CD4-positive, alpha-beta T cell treated with Interleukin-15 for 4 hours (primary cell): ENCODE measurements around the gene NPFFR1.

Experiments
- DNase-seq: peaks from one replicate; pipeline ENCODE4 v3.0.0-alpha.2; 2020; ENCODE audit warnings: low spot score

NPFFR1 gene

DNA sequence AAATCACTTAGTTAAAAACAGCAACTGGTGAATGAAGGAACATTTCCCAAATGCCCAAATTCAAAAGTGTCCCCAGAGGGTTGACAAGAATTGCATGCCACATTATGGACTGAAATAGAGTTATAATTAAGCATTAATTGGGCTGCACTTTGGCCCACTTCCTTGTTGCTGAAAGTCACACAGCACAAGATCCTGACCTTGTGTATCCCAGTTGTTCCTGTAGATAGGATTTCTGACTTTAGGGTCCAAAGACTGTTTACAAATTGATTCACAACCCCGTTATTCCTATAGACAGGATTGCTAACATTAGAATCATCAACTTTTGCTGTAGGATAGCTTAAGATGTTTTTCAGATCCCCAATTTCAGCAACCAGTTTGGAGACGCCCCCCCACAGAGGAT lies 31.5 kb upstream of the NPFFR1 start:
- DNase-seq, result no peak

DNA sequence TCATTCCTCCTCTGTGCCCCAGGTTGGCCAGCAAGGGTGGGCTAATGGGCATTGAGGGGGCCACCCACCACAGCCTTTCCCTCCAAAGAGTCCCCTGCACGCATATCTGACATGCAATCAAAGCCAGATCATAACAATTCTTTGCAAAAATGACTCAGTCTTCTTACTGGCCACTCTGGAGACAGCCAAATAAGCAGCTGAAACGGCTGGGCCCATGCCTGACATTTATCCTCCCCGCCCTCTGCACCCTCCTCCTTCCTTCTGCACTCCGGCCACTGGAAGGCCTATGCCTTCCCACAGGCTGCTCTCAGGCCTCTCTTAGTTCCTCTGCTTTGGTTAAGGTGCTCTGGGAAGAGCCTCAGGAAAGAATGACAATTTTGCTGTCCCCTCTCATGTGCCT lies 29.2 kb upstream of the NPFFR1 start:
- no peak for DNase-seq

DNA sequence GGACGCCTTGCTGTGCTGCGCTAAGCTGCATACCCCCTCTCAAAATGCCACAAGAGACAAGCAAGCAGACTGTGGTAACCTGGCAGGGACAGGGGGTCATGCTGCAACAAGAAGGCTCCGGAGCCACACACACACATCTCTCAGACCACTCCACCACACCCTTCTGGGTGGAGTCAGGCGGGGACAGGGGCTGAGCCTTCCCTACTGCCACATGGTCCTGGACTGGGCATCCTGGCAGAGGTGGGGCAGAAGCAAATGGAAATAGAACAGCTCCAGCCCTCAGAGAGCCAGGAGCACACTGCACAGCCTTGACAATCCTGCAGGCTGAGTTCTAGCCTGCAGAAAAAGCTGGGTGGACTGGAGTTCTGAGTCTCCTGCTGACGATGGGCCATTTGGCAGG lies 28.4 kb upstream of the NPFFR1 start:
- DNase-seq, result no peak

DNA sequence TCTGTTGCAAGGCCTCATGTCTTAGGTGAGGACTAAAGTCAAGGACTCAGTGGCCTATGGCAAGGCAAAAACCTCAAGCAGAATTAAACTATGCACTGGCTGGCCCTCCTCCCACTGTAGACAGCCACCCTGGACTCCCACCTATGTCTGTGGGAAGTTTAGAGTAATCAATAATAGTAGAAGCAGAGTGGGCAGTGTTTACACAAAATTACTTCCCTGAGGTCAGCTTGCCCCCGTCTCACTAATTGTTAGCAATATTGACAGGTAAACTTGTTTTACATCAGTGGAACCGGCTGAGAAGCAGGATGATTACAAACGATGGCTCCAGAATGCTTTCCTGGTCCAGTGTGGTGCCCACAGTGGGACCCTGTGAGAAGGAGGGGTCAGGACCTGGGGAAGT lies 27.9 kb upstream of the NPFFR1 start:
- DNase-seq, result no peak

DNA sequence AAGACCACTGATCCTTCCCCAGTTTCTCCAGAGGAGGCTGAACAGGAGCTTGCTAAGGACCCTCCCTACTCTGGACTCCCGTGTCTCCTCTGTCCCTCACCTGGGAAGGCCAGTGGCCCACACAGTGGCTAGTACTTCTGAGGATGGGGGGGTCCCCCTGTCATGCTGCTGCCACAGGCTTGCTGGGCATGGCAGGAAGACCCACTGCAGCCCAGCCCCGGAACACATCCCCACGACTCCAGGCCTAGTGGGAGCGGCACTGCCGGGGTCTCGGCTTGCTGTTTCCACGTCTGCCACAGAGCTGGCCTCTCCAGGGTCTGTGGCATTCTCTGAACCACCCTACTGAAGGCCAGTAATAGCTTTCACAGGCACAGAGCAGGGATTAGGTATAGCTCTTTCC lies 25.9 kb upstream of the NPFFR1 start:
- DNase-seq, result no peak

DNA sequence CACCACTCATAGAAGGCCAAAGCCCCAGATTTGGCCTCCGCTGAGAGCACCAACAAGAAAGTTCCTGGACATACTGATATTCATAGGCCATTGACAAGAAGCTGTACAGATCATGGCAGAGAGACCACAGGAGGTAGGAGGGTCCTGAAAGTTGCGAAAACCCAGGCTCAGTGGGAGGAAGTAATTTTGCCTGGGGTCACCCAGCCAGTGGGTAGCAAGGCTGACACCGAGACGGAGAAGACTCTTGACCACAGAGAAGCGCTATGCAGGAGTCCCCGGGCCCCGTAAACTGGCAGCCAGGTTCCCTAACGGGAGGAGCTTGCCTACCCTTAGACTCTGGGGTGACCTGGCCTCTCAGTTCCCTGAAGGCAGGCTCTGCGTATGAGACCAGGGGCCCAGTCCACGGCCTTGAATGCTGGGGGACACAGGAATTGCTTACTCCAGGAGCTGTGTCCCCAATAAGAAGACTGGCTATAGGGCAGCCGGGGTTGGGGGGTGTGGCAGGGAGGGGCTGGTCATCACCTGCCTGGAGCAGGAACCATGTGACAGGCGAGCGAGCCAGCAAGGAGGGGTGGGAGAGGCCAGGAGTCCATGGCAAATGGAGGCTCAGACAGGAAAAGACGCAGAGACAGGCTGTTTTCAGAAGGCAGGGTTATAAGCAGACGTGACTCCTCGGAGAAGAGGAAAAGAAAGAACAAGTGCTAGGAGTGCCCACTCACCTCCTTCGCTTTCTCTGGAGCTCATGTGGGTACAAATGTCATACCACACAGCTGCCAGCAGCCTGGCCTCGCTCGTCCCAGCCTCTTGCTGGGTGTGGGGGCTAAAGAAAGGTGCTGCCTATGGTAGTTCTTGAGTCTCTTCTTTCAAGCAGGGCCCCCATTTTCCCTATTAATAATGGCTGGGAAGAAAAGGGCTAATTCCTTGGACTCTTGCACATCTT lies 24.6 kb upstream of the NPFFR1 start:
- DNase-seq, result no peak

DNA sequence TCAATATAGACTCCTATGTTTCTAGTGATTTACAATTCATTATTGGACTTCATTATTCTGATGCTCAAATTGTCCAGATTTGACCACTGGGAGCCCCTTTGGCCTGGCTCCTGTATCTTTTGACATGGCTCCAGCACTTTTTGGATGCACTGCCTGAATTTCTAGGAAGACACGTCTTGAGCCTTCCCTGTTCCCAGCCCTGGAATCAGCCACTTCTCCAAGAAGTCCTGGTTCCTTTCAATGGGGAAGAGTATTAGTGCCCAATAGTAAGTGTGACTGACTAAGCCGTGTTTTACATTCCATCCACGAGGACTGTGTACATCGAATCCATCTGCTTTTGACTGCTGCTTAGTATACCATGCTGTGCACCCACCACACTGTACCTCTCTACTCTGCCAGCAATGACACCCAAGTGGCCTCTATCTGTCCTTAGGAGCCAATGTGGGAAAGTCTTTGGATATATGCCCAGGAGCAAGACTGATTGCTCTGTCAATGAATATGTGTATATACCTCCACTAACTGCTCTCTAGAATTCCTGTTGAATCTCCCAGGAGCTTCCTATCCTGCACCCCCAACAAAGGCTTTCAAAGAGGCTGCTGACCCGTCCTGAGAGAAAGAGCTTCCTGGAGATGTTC lies 23.2 kb upstream of the NPFFR1 start:
- no peak for DNase-seq

DNA sequence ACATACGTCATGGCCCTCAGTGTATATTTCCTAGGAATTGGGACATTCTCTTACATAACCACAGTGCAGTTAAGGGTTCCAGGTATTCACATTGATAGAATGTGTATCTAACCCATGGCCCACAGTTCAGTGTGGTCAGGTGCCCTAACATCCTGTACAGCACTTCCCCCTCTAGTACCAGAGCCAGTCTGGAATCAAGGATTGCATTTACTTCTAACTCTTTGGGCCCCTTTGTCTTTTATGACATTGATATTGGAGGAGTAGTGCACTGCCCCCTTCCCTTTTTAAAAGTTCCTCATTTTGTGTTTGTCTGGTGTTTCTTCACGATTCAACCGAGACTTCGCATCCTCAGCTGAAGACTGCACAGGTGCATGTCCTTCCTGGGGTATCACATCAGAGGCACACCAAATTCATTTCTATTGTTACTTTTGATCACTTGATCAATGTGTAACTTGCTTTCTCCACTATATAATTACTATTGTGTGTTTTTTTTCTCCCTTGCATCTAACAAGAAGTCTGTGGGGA lies 22.4 kb upstream of the NPFFR1 start:
- DNase-seq, result no peak

DNA sequence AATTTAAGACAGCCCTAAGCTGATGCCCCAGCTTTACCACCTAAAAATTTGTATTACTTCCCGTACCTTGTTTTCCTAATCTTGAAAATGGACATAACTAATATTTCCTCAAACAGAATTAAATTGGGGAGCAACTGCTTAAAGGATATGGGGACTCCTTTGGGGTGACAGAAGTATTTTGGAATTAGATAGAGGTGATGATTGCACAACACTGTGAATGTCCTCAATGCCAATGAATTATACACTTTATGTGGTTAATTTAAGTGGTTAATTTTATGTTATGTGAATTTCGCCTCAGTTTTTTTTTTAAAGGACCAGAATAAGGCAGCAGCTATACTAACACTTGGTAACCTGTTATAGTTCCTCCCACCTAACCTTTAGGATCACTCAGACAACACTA lies 19.9 kb upstream of the NPFFR1 start:
- no peak for DNase-seq

DNA sequence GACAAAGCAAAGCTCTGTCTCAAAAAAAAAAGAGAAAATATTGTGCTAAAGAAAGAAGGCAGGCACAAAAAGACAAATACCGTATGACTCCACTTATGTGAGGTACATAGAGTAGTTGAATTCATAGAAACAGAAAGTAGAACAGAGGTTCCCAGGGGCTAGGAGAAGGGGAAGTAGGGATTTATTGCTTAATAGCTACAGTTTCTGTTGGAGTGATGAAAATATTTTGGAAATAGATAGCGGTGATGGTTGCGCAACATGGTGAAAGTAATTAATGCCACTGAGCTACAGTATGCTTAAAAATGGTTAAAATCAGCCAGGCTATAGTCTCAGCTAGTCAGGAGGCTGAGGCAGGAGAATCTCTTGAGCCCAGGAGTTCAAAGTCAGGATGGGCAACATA lies 18.5 kb upstream of the NPFFR1 start:
- no peak for DNase-seq

DNA sequence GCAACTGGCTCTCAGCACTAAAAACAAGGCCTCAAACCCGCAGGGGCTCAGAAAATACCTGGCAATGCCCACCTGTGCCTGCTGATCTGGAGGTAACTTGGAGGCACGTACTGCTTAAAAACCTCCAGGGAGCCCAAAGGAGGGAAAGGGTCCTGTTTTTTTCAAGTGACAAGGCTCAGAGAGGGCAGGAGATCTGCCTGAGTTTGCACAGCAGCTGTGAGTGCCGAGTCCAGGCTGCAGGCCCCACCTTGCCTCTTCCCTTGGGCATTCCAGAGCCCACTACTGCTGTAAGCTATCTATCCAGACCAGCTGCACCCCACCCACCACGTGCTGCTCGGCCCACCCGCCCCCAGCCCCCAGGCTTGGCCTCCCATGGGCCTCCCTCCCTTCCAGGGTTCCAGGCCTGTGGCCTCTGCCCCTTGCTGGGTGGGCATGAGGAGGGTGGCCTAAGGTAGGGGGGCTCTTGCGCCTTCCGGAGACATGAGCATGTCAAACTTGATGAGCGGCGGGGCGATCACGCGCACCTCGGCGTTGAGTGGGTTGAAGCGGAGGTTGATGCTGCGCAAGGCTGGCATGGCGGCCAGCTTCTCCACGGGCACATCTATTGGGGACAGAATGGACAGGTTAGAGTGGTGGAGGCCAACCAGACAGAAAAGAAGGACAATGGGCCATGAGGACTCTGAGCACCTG lies 17.2 kb upstream of the NPFFR1 start:
- DNase-seq, result no peak

DNA sequence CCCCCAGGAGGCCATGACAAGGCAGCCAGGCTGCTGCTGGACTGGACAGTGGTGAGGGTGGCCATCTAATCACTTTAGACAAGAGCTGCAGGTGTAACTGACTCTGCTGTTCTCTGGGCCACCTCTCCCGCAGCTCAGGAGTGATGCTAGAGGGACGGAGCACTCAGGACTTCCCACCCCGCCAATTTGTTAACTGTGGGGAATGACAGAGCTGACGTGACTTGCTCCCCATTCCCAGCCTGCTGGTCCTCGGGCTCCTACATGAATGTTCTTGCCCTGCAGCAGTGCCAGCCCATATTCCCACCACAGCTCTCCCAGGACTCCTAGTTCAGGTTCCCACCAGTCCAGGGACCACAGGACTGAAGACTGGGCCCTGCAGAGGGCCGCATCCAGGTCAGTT lies 16.7 kb upstream of the NPFFR1 start:
- no peak for DNase-seq

DNA sequence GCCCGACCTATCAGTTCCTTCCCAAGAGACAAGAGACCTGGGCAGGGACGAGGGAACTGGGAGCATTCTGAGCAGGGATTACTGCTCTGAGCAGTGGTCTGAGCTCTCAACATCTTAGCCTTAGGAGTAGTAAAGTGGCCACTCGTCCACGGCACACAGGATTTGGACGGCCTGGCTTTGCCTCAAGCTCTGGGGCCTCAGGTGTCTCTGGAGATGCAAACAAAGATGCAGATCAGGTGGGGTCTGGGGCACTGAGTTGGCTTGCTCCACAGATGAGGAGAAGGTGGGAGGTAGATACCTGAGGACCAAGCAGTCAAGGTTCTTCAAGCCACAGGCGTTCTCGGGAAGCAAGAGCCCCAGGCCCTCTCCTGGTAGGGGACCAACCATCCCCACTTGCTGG lies 16.1 kb upstream of the NPFFR1 start:
- DNase-seq, result no peak

DNA sequence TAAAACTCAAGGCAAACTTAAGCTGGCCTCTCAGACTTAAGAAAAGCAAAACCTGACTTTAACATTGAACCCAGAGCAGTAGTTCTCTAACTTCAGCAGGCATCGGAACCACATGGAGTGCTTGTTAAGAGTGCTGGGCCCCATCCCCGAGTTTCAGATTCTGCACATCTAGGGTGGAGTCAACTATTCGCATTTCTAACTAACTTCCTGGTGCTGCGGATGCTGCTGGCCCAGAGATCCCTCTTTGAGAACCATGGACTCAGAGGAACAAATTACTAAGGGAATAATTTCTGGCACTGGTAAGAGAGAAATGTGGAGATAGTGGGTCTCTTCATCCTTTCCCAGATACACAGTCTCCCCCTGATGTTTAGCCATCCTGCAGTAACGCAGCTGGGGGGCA lies 14.6 kb upstream of the NPFFR1 start:
- no peak for DNase-seq

DNA sequence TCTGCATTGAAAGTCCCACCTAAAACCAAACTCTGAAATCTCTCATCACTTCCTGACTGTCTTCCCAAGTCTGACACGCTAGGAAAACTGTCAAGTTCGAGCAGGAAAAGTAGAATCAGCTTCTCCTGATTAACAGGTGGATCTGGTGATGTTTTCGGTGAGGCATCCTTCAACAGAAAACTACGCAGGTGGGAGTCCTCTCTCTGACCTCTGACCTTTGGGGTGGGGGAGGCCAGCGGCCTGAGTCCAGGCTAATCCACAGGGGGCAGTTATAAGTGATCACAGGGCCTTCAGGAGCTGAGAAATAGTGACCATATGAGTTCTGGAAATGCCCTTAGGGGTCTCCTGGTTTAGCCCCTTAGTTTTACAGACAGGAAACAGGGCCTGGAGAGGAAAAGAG lies 13.4 kb upstream of the NPFFR1 start:
- DNase-seq, result no peak

DNA sequence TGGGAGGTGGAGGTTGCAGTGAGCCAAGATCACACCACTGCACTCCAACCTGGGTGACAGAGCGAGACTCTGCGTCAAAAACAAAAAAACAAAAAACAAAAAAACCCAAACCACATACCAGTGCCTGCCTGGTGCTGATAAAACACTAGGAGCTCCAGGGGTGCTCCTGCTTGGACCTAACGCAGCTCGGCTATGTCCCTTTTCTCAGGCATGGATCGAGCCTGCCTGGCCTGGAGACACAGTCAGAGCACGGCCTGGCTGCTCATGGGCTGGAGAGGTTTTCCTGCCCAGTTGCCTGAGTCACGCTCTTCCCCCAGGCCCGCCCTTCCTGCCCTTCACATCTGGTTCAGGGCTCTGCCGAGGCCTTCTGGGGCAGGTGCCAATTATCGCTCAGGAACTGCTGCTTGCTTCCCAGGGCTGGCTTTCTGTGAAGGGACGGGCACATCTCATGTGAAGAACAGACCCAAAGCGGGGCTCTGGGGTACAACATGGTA lies 12.6 kb upstream of the NPFFR1 start:
- no peak for DNase-seq

DNA sequence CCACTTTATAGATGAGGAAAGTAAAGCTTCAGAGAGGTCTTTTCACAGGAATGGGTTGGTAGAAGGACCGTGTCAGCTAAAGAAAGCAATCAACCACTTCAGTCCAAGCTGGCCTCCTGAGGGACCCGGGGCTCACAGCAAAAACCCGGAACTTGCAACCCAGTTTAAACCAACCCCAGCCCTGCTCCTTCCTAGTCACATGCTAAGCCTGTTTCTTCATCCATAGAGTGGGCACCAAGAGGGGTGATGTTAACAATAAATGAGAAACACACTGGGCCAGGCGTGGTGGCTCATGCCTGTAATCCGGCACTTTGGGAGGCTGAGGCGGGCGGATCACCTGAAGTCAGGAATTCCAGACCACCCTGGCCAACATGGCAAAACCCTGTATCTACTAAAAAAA lies 12.1 kb upstream of the NPFFR1 start:
- DNase-seq, result no peak

DNA sequence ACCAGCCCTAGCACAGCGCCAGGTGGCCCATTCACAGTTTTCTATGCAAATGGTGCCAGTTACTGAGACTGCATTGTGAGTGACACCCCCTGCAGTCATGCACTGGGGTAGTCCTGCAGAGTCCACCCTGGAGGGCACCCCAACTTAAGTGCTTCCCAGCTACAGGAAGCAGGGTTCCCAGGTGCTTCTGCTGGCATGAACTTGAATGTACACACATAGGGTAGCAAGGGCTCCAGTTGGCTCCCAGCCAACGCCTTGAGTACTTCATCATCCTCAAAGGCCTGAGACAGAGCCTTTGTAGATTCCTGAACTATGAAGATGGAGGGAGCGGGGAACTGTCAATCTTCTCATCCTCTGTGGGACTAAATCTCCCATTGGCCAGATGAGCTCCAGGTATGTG lies 11.5 kb upstream of the NPFFR1 start:
- DNase-seq, result no peak

DNA sequence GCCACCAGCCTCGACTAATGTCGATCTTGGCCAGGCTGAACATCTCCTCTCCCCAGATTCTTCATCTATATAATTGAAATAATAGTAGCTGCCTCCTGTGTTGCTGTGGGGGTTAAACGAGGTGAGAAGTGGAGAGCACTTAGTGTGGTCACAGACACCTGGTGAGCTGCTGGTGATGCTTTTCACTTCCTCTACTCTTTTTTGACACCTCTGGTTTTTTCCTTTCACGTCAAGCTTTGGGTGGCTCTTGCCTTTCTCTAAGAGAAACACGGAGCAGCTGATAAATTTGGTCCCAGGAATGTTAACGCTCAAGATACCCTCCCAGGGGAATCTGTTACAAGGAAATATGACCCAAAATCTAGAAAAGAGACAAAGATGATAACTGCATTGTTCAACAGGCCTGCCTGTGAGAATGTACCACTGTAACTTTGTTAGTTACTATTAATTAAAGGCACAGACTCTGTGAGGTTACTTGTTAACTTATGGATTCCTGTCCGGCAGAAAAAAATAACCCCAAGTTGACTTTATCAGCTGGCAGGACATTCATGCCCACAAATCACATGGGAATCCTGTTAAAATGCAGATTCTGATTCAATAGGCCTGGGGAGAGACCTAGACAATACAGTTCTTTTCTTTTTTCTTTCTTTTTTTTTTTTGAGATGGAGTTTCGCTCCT lies 9.5 kb upstream of the NPFFR1 start:
- DNase-seq, result no peak

DNA sequence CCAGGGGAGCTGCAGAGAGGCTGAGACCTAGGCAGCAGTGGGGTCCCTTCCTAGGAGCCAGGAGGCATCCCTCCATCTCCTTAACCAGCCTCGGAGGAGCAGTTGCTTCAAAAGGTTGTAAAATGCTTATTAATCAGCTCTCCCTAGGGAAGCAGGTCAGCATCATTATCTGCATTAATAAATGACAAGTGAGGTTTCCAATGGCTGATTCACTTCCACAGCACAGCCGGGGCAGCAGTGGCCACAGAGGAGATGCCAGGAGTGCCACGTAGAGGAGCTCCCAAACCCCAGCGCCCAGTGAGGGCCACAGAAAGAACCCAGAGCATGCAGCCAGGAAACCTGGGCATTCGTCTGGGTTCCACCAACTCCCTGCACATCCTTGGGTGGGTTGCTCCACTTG lies 8.2 kb upstream of the NPFFR1 start:
- DNase-seq, result no peak

DNA sequence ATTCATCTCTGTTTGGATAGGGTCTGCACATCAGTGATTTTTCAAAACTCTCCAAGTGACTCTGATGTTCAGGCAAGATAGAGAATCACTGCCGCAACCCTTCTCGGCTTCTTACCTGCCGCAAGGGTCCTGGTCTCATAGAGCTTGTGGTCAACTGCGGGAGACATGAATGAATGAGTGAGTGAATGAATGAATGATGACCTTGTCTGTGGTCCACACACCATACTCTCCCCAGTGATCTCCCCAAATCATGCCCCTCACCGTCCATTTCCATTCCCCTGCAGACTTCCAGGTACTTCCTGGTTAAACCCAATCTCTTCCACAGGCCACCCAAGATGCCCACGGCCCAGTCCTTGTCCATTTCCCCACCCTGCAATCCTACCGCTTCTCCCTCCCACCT lies 5.9 kb upstream of the NPFFR1 start:
- no peak for DNase-seq

DNA sequence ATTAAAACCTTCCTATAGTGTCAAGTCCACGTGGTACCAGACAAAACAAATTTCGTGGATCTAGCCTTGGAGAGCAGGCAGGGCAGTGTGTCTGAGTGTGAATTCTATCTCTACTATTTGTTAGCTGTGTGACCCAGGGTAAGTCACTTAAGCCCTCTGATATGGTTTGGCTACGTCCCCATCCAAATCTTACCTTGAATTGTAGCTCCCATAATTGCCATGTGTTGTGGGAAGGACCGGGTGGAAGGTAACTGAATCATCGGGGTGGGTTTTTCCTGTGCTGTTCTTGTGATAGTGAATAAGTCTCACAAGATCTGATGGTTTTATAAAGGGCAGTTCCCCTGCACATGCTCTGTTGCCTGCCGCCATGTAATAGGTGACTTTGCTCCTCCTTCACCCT lies 2.8 kb upstream of the NPFFR1 start:
- DNase-seq, result no peak
